ENCODE results near the gene SAP30BP.

- TF ChIP-seq CTCF (IDR thresholded peaks at IDR 0.05), result no peak
- no peak for TF ChIP-seq POLR2A (IDR thresholded peaks at IDR 0.05)
Observed at GRCh38 chr17:75743625-75744206, 76.6 kb downstream of the SAP30BP start.

All from gastroesophageal sphincter (tissue), 3 donors.